MM.1S (cell line): Measurements from ENCODE around the gene UST.

Experiments
- DNase-seq: peaks from one replicate; pipeline ENCODE4 v3.0.0-alpha.2; 2015
- H2AFZ ChIP-seq: fragments of 300-600 bp; sonication (generic); 2 replicates; pipeline ENCODE4 v1.6.0; 2016; ENCODE audit warnings: antibody characterized with exemption, low read length
- H3F3A ChIP-seq: fragments of 300-600 bp; sonication (generic); 2 replicates; pipeline ENCODE4 v1.6.1; 2016; ENCODE audit warnings: mild to moderate bottlenecking, antibody characterized with exemption, low read length, moderate library complexity, mixed read lengths; ENCODE audit not compliant: insufficient read depth
- H3K27ac ChIP-seq: fragments of 300-600 bp; sonication (generic); 2 replicates; pipeline ENCODE4 v1.5.1; 2016; ENCODE audit warnings: mild to moderate bottlenecking, low read length
- H3K27me3 ChIP-seq: fragments of 300-600 bp; sonication (generic); replicated peaks from 2 replicates; pipeline ENCODE4 v1.6.0; 2016; ENCODE audit warnings: low read length; ENCODE audit not compliant: insufficient read depth
- H3K36me3 ChIP-seq: fragments of 300-600 bp; sonication (generic); replicated peaks from 2 replicates; pipeline ENCODE4 v1.6.1; 2016; ENCODE audit warnings: mild to moderate bottlenecking, low read length, mixed read lengths; ENCODE audit not compliant: insufficient read depth
- H3K4me1 ChIP-seq: fragments of 300-600 bp; sonication (generic); 2 replicates; pipeline ENCODE4 v1.6.1; 2016; ENCODE audit warnings: low read length, mixed read lengths
- H3K4me2 ChIP-seq: fragments of 300-600 bp; sonication (generic); 2 replicates; pipeline ENCODE4 v1.6.0; 2016; ENCODE audit warnings: low read depth, low read length
- H3K4me3 ChIP-seq: fragments of 300-600 bp; sonication (generic); 2 replicates; pipeline ENCODE4 v1.5.1; 2016; ENCODE audit warnings: low read length, mixed read lengths
- H3K79me2 ChIP-seq: fragments of 300-600 bp; sonication (generic); 2 replicates; pipeline ENCODE4 v1.6.1; 2016; ENCODE audit warnings: mixed run types, low read length, mixed read lengths
- H3K9ac ChIP-seq: fragments of 300-600 bp; sonication (generic); 2 replicates; pipeline ENCODE4 v1.6.1; 2016; ENCODE audit warnings: low read length, mixed read lengths
- H3K9me2 ChIP-seq: fragments of 300-600 bp; sonication (generic); replicated peaks from 2 replicates; pipeline ENCODE4 v1.6.1; 2016; ENCODE audit warnings: mild to moderate bottlenecking, low read length, mixed read lengths; ENCODE audit not compliant: insufficient read depth
- H3K9me3 ChIP-seq: fragments of 300-600 bp; sonication (generic); replicated peaks from 2 replicates; pipeline ENCODE4 v1.6.1; 2016; ENCODE audit warnings: mild to moderate bottlenecking, low read length, mixed read lengths; ENCODE audit not compliant: insufficient read depth
- H4K20me1 ChIP-seq: fragments of 300-600 bp; sonication (generic); 2 replicates; pipeline ENCODE4 v1.6.1; 2016; ENCODE audit warnings: mild to moderate bottlenecking, low read length, moderate library complexity, mixed read lengths; ENCODE audit not compliant: insufficient read depth
- CTCF ChIP-seq: fragments of 300-600 bp; sonication (generic); IDR thresholded peaks from 2 replicates; pipeline ENCODE4 v1.5.1; 2016; ENCODE audit warnings: antibody characterized with exemption, low read length, mixed read lengths
- EZH2 ChIP-seq: fragments of 300-600 bp; sonication (generic); optimal IDR thresholded peaks from 2 replicates; pipeline ENCODE3; 2017; ENCODE audit warnings: low read depth, mild to moderate bottlenecking, antibody characterized with exemption, low read length, mixed read lengths
- EZH2phosphoT487 ChIP-seq: fragments of 300-600 bp; sonication (generic); IDR thresholded peaks from 2 replicates; pipeline ENCODE4 v1.6.1; 2018; ENCODE audit warnings: antibody characterized with exemption, low read length

The UST gene

GRCh38 chr6:148780918-148781436, 34.1 kb downstream of the UST start:
- Histone ChIP-seq H2AFZ (no peak overlapping the region), H3K9me3 (no peaks in the 10 kb centered on the region), H3K9ac (no peak overlapping the region), H3K4me2 (no peak overlapping the region), H3K79me2 (no peaks in the 10 kb centered on the region), H4K20me1 (no peaks in the 10 kb centered on the region), H3K36me3 (no peaks in the 10 kb centered on the region), H3K4me3 (no peak overlapping the region), H3F3A (no peaks in the 10 kb centered on the region), H3K9me2 (no peaks in the 10 kb centered on the region), H3K27ac (no peak overlapping the region), H3K27me3 (no peaks in the 10 kb centered on the region), H3K4me1 (no peaks in the 10 kb centered on the region)
- DNase-seq, result no peak
- no peak for TF ChIP-seq EZH2phosphoT487
- TF ChIP-seq CTCF, result no peak
- TF ChIP-seq EZH2, result no peak

GRCh38 chr6:148789948-148790347, 43.1 kb downstream of the UST start:
- H3K4me2 ChIP-seq, result no peak overlapping the region
- no peak overlapping the region for H3K27ac ChIP-seq
- no peaks in the 10 kb centered on the region for H4K20me1 ChIP-seq
- no peak overlapping the region for H2AFZ ChIP-seq
- no peak overlapping the region for H3K4me3 ChIP-seq
- no peaks in the 10 kb centered on the region for H3K27me3 ChIP-seq
- H3K36me3 ChIP-seq, result no peaks in the 10 kb centered on the region
- TF ChIP-seq EZH2phosphoT487 (no peak), CTCF (no peak), EZH2 (no peak)
- no peaks in the 10 kb centered on the region for H3K4me1 ChIP-seq
- DNase-seq, result no peak
- H3F3A ChIP-seq, result no peaks in the 10 kb centered on the region
- no peaks in the 10 kb centered on the region for H3K9me2 ChIP-seq
- no peak overlapping the region for H3K9ac ChIP-seq
- no peaks in the 10 kb centered on the region for H3K9me3 ChIP-seq
- no peaks in the 10 kb centered on the region for H3K79me2 ChIP-seq

GRCh38 chr6:148790404-148790803, 43.6 kb downstream of the UST start:
- Histone ChIP-seq H3K4me1 (no peaks in the 10 kb centered on the region), H3K9ac (no peak overlapping the region), H3K4me2 (no peak overlapping the region), H3F3A (no peaks in the 10 kb centered on the region), H4K20me1 (no peaks in the 10 kb centered on the region), H3K9me3 (no peaks in the 10 kb centered on the region), H3K27me3 (no peaks in the 10 kb centered on the region), H3K27ac (no peak overlapping the region), H3K9me2 (no peaks in the 10 kb centered on the region), H3K36me3 (no peaks in the 10 kb centered on the region), H2AFZ (no peak overlapping the region), H3K4me3 (no peak overlapping the region), H3K79me2 (no peaks in the 10 kb centered on the region)
- TF ChIP-seq CTCF, result no peak
- TF ChIP-seq EZH2, result no peak
- TF ChIP-seq EZH2phosphoT487, result no peak
- no peak for DNase-seq
